ENCODE results near the gene KLF15. TPM values are rescaled to one million over a fixed set of nuclear protein-coding genes. Genes with fewer than 3 reads are reported as not detected.

Gene KLF15
- total RNA-seq, 1 donor, result 1.5 TPM

- TF ChIP-seq CTCF (IDR thresholded peaks at IDR 0.05; ENCODE audit: insufficient read depth, low read length), result no peak
- DNase-seq (ENCODE audit: low read depth), result no peak
- H3K4me3 ChIP-seq (ENCODE audit: low read depth, low read length), result no peak overlapping the region
These were observed 42.1 kb upstream of the KLF15 start for GRCh38 chr3:126399351-126399735.

- TF ChIP-seq CTCF (IDR thresholded peaks at IDR 0.05; ENCODE audit: insufficient read depth, low read length), result no peak
- no peak overlapping the region for H3K4me3 ChIP-seq (ENCODE audit: low read depth, low read length)
- DNase-seq (ENCODE audit: low read depth), result no peak
These were observed 41.5 kb upstream of the KLF15 start for GRCh38 chr3:126398423-126399350.

DNA sequence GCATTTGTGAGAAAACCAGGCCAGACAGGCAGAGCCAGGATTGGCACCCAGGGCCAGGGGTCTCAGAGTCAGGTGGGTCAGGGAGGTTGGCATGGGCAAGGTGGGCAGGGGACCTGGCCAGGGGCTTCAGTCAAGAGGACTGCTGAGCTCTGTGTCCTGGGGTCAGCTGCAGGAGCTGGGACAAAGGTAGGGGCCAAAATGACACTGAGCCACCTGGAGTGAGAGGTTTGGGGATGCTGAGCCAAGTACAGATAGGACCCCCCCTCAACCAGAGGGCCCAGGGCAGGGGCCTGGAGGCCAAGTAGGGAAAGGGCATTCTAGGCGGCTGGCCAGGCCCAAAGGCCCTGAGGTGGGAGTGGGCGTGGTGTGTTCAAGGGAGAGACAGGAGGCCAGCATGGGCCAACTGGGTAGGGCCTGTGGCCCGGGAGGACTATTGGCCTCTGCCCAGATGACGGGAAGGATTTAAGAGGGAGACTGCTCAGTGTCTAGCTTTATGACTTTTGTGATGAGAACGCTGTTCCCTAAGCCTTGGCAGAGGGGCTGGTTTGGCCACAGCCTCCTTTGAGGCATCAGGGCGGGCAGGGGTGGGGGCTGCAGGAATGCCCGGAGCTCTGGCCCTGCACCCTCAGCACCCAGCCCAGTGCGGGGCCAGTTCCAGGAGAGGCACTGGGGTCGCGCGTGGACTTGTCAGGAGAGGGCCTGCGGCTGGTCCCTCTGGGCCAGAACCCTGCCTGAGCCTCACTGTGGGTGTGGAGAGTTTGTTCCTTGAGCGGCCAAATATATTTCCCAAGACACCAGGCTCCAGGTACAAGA, 40.6 kb upstream of the KLF15 start:
- DNase-seq (ENCODE audit: low read depth), result no peak
- no peak overlapping the region for H3K4me3 ChIP-seq (ENCODE audit: low read depth, low read length)
- TF ChIP-seq CTCF (IDR thresholded peaks at IDR 0.05; ENCODE audit: insufficient read depth, low read length), result no peak

DNA sequence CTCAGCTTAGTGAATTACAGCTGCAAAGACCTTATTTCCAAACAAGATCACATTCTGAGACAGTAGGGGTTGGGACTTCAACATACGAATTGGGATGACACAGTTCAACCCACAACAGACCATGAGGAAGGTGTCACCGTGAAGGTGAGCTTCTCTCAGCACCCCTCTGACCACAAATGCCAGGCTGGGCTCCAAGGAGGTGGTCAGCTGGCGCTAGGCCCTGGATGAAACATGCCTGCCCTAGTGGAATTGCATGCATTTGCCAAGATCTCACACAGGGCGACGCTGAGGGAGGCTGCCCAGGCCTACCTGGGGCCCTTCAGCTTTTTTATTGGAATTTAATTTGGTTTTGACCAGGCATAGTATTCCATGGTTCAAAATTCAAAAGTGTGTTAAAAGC, 39.3 kb upstream of the KLF15 start:
- no peak overlapping the region for H3K4me3 ChIP-seq (ENCODE audit: low read depth, low read length)
- no peak for TF ChIP-seq CTCF (IDR thresholded peaks at IDR 0.05; ENCODE audit: insufficient read depth, low read length)
- DNase-seq (ENCODE audit: low read depth), result no peak

DNA sequence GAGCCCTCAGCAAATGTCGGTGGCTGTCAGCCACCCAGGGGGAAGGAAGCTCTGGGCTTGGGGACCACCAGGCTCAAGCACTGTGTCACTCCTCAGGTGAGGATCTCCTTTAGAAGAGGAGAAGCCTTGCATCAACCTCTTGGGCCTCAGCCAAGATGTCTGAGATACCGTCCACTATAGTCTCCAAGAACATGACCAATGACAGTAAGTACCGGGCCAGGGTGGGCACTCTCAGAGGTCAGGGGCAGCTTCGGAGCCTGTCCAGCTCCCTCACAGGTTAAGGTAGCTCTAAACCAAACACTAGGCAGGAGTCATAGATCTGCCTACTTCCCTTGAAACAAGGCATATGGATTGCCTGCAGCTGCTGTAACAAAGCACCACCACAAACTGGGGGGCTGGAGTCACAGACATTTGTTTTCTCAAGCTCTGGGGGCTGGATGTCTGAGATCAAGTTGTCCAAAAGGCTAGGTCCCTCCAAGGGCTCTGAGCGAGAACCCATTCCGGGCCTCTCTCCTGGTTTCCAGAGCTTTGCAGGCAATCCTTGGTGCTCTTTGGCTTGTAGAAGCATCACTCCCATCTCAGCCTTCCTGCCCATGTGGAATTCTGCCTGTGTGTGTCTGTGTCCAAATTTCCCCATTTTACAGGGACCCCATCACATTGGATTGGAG, 38.8 kb upstream of the KLF15 start:
- TF ChIP-seq CTCF (IDR thresholded peaks at IDR 0.05; ENCODE audit: insufficient read depth, low read length), result no peak
- H3K4me3 ChIP-seq (ENCODE audit: low read depth, low read length), result no peak overlapping the region

GRCh38 chr3:126394977-126395321, 37.7 kb upstream of the KLF15 start:
- no peak for DNase-seq (ENCODE audit: low read depth)
- no peak for TF ChIP-seq CTCF (IDR thresholded peaks at IDR 0.05; ENCODE audit: insufficient read depth, low read length)
- no peak overlapping the region for H3K4me3 ChIP-seq (ENCODE audit: low read depth, low read length)

More for the DNA sequence above, 38.8 kb upstream of the KLF15 start:
- no peak for DNase-seq (ENCODE audit: low read depth)

All from fibroblast of the aortic adventitia (primary cell).